Muscle layer of colon (tissue), 2 donors: ENCODE results near the gene STT3B.
"Not testable (repeated sequence)": the region's sequence is repeated elsewhere in the genome, so short reads cannot be mapped to it uniquely, and the experiment has no call there.

ENCODE experiments used
- H3K27ac ChIP-seq: one replicate; pipeline ENCODE4 v1.7.0; 2013; ENCODE audit warnings: low read depth, mild to moderate bottlenecking, low read length, moderate library complexity
- H3K27me3 ChIP-seq, 2 donors: one replicate each; pipeline ENCODE4 v1.7.0; 2013; ENCODE audit warnings: low read length in 2 of 2, mild to moderate bottlenecking in 2 of 2; ENCODE audit not compliant: insufficient read depth in 2 of 2, control insufficient read depth in 1 of 2
- H3K36me3 ChIP-seq: one replicate; pipeline ENCODE4 v1.7.0; 2013; ENCODE audit warnings: mild to moderate bottlenecking, low read length; ENCODE audit not compliant: insufficient read depth
- H3K4me1 ChIP-seq: one replicate; pipeline ENCODE4 v1.7.0; 2013; ENCODE audit warnings: mild to moderate bottlenecking, low read length; ENCODE audit not compliant: insufficient read depth
- H3K4me3 ChIP-seq, 2 donors: one replicate each; pipeline ENCODE4 v1.7.0; 2013; ENCODE audit warnings: low read length in 2 of 2, low read depth in 1 of 2, mild to moderate bottlenecking in 1 of 2, moderate library complexity in 1 of 2
- H3K9ac ChIP-seq: one replicate; pipeline ENCODE4 v1.7.0; 2013; ENCODE audit warnings: low read length
- H3K9me3 ChIP-seq: one replicate; pipeline ENCODE4 v1.7.0; 2013; ENCODE audit warnings: mild to moderate bottlenecking, low read length
- donor health status: abdominal sarcoma.
- donor health status: Adenocarcinoma of cecum.

The STT3B gene

GRCh38 chr3:31576521-31576920 is 43.8 kb downstream of the STT3B start:
- no peaks in the 10 kb centered on the region for H3K27me3 ChIP-seq
- no peaks in the 10 kb centered on the region for H3K9me3 ChIP-seq
- no peak overlapping the region for H3K9ac ChIP-seq
- no peaks in the 10 kb centered on the region for H3K4me1 ChIP-seq
- H3K4me3 ChIP-seq = no peak overlapping the region
- H3K27ac ChIP-seq = no peak overlapping the region
- H3K36me3 ChIP-seq = peaks cover 5% of the 10 kb centered on the region

- Histone ChIP-seq H3K36me3 (peaks cover 5% of the 10 kb centered on the region), H3K9me3 (no peaks in the 10 kb centered on the region), H3K27ac (no peak overlapping the region), H3K4me3 (no peak overlapping the region), H3K4me1 (no peaks in the 10 kb centered on the region), H3K9ac (no peak overlapping the region), H3K27me3 (no peaks in the 10 kb centered on the region)
Observed at GRCh38 chr3:31577232-31577631, 44.5 kb downstream of the STT3B start.

- Histone ChIP-seq H3K4me3 (no peak overlapping the region), H3K27me3 (no peaks in the 10 kb centered on the region), H3K27ac (no peak overlapping the region), H3K9me3 (no peaks in the 10 kb centered on the region), H3K9ac (no peak overlapping the region), H3K4me1 (no peaks in the 10 kb centered on the region), H3K36me3 (peaks cover 5% of the 10 kb centered on the region)
Observed at GRCh38 chr3:31579828-31580227, 47.1 kb downstream of the STT3B start.

GRCh38 chr3:31580645-31581044 is 47.9 kb downstream of the STT3B start:
- Histone ChIP-seq H3K4me1 (no peaks in the 10 kb centered on the region), H3K27me3 (no peaks in the 10 kb centered on the region), H3K9ac (no peak overlapping the region), H3K9me3 (no peaks in the 10 kb centered on the region), H3K27ac (no peak overlapping the region), H3K4me3 (no peak overlapping the region), H3K36me3 (peaks cover 5% of the 10 kb centered on the region)

- no peaks in the 10 kb centered on the region for H3K4me1 ChIP-seq
- H3K9me3 ChIP-seq = no peaks in the 10 kb centered on the region
- peaks cover 5% of the 10 kb centered on the region for H3K36me3 ChIP-seq
- no peaks in the 10 kb centered on the region for H3K27me3 ChIP-seq
- no peak overlapping the region for H3K4me3 ChIP-seq
- H3K9ac ChIP-seq = no peak overlapping the region
- H3K27ac ChIP-seq = no peak overlapping the region
Observed at GRCh38 chr3:31581660-31582059, 48.9 kb downstream of the STT3B start.

- Histone ChIP-seq H3K9ac (no peak overlapping the region), H3K27ac (no peak overlapping the region), H3K9me3 (no peaks in the 10 kb centered on the region), H3K36me3 (peaks cover 14% of the 10 kb centered on the region), H3K4me3 (no peak overlapping the region), H3K4me1 (no peaks in the 10 kb centered on the region), H3K27me3 (no peaks in the 10 kb centered on the region)
Observed at GRCh38 chr3:31589228-31589627, 56.5 kb downstream of the STT3B start.

- H3K27me3 ChIP-seq = no peaks in the 10 kb centered on the region
Observed at GRCh38 chr3:31590650-31591049, 57.9 kb downstream of the STT3B start.

GRCh38 chr3:31592764-31593163 is 60.0 kb downstream of the STT3B start:
- Histone ChIP-seq H3K36me3 (peaks cover 14% of the 10 kb centered on the region), H3K27ac (no peak overlapping the region), H3K9me3 (no peaks in the 10 kb centered on the region), H3K4me1 (peaks cover 7% of the 10 kb centered on the region), H3K4me3 (no peak overlapping the region), H3K27me3 (no peaks in the 10 kb centered on the region), H3K9ac (no peak overlapping the region)

More at GRCh38 chr3:31590650-31591049, 57.9 kb downstream of the STT3B start:
- Histone ChIP-seq H3K4me3 (no peak overlapping the region), H3K27ac (no peak overlapping the region), H3K9ac (no peak overlapping the region), H3K36me3 (peaks cover 14% of the 10 kb centered on the region), H3K4me1 (peaks cover under 1% of the 10 kb centered on the region), H3K9me3 (no peaks in the 10 kb centered on the region)

GRCh38 chr3:31596176-31596575 is 63.5 kb downstream of the STT3B start:
- Histone ChIP-seq H3K9me3 (no peaks in the 10 kb centered on the region), H3K4me3 (no peak overlapping the region), H3K9ac (no peak overlapping the region), H3K27ac (no peak overlapping the region), H3K27me3 (no peaks in the 10 kb centered on the region), H3K36me3 (no peaks in the 10 kb centered on the region), H3K4me1 (peaks cover 7% of the 10 kb centered on the region)

- no peak overlapping the region for H3K4me3 ChIP-seq
- no peaks in the 10 kb centered on the region for H3K9me3 ChIP-seq
- H3K27ac ChIP-seq = no peak overlapping the region
- peaks cover 7% of the 10 kb centered on the region for H3K4me1 ChIP-seq
- no peaks in the 10 kb centered on the region for H3K36me3 ChIP-seq
- H3K9ac ChIP-seq = no peak overlapping the region
- H3K27me3 ChIP-seq = no peaks in the 10 kb centered on the region
Observed at GRCh38 chr3:31600431-31600830, 67.7 kb downstream of the STT3B start.

GRCh38 chr3:31605333-31605732 is 72.6 kb downstream of the STT3B start:
- H3K27me3 ChIP-seq, H3K4me1 ChIP-seq, H3K4me3 ChIP-seq, H3K9me3 ChIP-seq, H3K9ac ChIP-seq, H3K36me3 ChIP-seq, H3K27ac ChIP-seq: not testable (repeated sequence)

- Histone ChIP-seq H3K9ac (no peak overlapping the region), H3K27me3 (no peaks in the 10 kb centered on the region), H3K9me3 (no peaks in the 10 kb centered on the region), H3K4me1 (no peaks in the 10 kb centered on the region), H3K36me3 (no peaks in the 10 kb centered on the region), H3K4me3 (no peak overlapping the region), H3K27ac (no peak overlapping the region)
Observed at GRCh38 chr3:31606453-31606852, 73.7 kb downstream of the STT3B start.
